SU-DHL-6 (cell line): Measurements from ENCODE around the gene NUP210.

Source experiments
- EZH2phosphoT487 ChIP-seq: fragments of 200-600 bp; sonication (generic), shearing (Covaris generic); conservative IDR thresholded peaks from 2 replicates; pipeline ENCODE4 v1.6.1; 2018; ENCODE audit warnings: mild to moderate bottlenecking, antibody characterized with exemption, low read length, moderate library complexity, mixed read lengths
- TF ChIP-seq, protein P1 (sequence below): fragments of 200-600 bp; sonication (generic); IDR thresholded peaks from one replicate; pipeline ENCODE4 v1.5.1; 2017; ENCODE audit warnings: antibody characterized with exemption, mild to moderate bottlenecking, low read length, moderate library complexity; ENCODE audit not compliant: insufficient read depth, poor library complexity, severe bottlenecking

DNA sequence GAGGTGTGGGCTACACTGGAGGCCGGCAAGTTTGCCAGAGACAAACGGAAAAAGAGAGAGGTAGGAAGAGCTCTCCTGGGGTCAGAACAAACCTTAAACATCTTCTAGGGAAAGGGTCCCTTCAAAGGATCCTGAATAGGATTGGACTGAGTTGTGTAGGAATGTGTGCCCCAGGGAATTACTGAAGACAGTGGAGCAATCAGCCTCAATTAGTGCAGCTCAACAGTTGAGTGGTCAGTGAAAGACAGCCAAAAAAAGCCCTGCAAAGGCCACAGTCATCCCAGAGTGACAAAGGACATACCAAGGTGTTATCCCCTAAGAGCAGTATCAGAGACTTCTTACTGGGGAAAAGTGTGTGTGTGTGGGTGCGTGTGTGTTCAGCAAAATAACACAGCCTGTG lies 70.3 kb downstream of the NUP210 start:
- TF ChIP-seq, protein P1, sequence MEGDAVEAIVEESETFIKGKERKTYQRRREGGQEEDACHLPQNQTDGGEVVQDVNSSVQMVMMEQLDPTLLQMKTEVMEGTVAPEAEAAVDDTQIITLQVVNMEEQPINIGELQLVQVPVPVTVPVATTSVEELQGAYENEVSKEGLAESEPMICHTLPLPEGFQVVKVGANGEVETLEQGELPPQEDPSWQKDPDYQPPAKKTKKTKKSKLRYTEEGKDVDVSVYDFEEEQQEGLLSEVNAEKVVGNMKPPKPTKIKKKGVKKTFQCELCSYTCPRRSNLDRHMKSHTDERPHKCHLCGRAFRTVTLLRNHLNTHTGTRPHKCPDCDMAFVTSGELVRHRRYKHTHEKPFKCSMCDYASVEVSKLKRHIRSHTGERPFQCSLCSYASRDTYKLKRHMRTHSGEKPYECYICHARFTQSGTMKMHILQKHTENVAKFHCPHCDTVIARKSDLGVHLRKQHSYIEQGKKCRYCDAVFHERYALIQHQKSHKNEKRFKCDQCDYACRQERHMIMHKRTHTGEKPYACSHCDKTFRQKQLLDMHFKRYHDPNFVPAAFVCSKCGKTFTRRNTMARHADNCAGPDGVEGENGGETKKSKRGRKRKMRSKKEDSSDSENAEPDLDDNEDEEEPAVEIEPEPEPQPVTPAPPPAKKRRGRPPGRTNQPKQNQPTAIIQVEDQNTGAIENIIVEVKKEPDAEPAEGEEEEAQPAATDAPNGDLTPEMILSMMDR, result no peak
- TF ChIP-seq EZH2phosphoT487, result no peak
